ENCODE results near the gene NBPF1.
"Not testable (repeated sequence)": the region's sequence is repeated elsewhere in the genome, so short reads cannot be mapped to it uniquely, and the experiment has no call there.

NBPF1 gene

GRCh38 chr1:16605532-16606505, 7.5 kb downstream of the NBPF1 start:
- DNase-seq, result no peak

- no peak for DNase-seq
These were observed 8.2 kb downstream of the NBPF1 start for GRCh38 chr1:16605213-16605525.

- not testable (repeated sequence) for DNase-seq
These were observed 8.7 kb downstream of the NBPF1 start for GRCh38 chr1:16604514-16605212.

- not testable (repeated sequence) for DNase-seq
These were observed 9.7 kb downstream of the NBPF1 start for GRCh38 chr1:16603623-16604022.

- not testable (repeated sequence) for DNase-seq
These were observed 10.9 kb downstream of the NBPF1 start for GRCh38 chr1:16602336-16603011.

- not testable (repeated sequence) for DNase-seq
These were observed 12.2 kb downstream of the NBPF1 start for GRCh38 chr1:16600855-16601786.

GRCh38 chr1:16599326-16599725, 14.0 kb downstream of the NBPF1 start:
- not testable (repeated sequence) for DNase-seq

- not testable (repeated sequence) for DNase-seq
These were observed 18.1 kb downstream of the NBPF1 start for GRCh38 chr1:16595216-16595615.

- not testable (repeated sequence) for DNase-seq
These were observed 21.5 kb downstream of the NBPF1 start for GRCh38 chr1:16591845-16592244.

GRCh38 chr1:16588081-16588480, 25.3 kb downstream of the NBPF1 start:
- DNase-seq, result not testable (repeated sequence)

GRCh38 chr1:16587639-16588038, 25.7 kb downstream of the NBPF1 start:
- DNase-seq, result not testable (repeated sequence)

- DNase-seq, result not testable (repeated sequence)
These were observed 48.0 kb downstream of the NBPF1 start for GRCh38 chr1:16565324-16565723.

- not testable (repeated sequence) for DNase-seq
These were observed 52.3 kb downstream of the NBPF1 start for GRCh38 chr1:16561035-16561434.

GRCh38 chr1:16560498-16560897, 52.9 kb downstream of the NBPF1 start:
- not testable (repeated sequence) for DNase-seq

GRCh38 chr1:16559688-16560087, 53.7 kb downstream of the NBPF1 start:
- not testable (repeated sequence) for DNase-seq

GRCh38 chr1:16557034-16557433, 56.3 kb downstream of the NBPF1 start:
- not testable (repeated sequence) for DNase-seq

GRCh38 chr1:16553244-16553643, 60.1 kb downstream of the NBPF1 start:
- DNase-seq, result not testable (repeated sequence)

- DNase-seq, result not testable (repeated sequence)
These were observed 63.0 kb downstream of the NBPF1 start for GRCh38 chr1:16550212-16550918.

GRCh38 chr1:16549545-16549944, 63.8 kb downstream of the NBPF1 start:
- DNase-seq, result not testable (repeated sequence)

GRCh38 chr1:16547502-16548241, 65.7 kb downstream of the NBPF1 start:
- not testable (repeated sequence) for DNase-seq

GRCh38 chr1:16545682-16546095, 67.7 kb downstream of the NBPF1 start:
- DNase-seq, result peak; percentile 9
